HEK293 (cell line): ENCODE results near the gene EDN1.

Experiments
- BCL11A ChIP-seq: fragments of 450-650 bp; formaldehyde crosslinking; IDR thresholded peaks from 2 replicates; pipeline ENCODE4 v1.5.1; 2016; ENCODE audit warnings: low read depth, missing biosample characterization, missing genetic modification characterization
- YY1 ChIP-seq: fragments of 450-650 bp; formaldehyde crosslinking; IDR thresholded peaks from 2 replicates; pipeline ENCODE4 v1.5.1; 2018; ENCODE audit warnings: missing biosample characterization, missing genetic modification characterization
- ZNF121 ChIP-seq: fragments of 450-650 bp; formaldehyde crosslinking; IDR thresholded peaks from 2 replicates; pipeline ENCODE4 v1.5.1; 2016; ENCODE audit warnings: missing biosample characterization, missing genetic modification characterization
- ZNF138 ChIP-seq: fragments of 450-650 bp; formaldehyde crosslinking; IDR thresholded peaks from 2 replicates; pipeline ENCODE4 v1.5.1; 2016; ENCODE audit warnings: missing biosample characterization, missing genetic modification characterization, borderline replicate concordance
- ZNF169 ChIP-seq: fragments of 450-650 bp; formaldehyde crosslinking; IDR thresholded peaks from 2 replicates; pipeline ENCODE4 v1.5.1; 2016; ENCODE audit warnings: missing biosample characterization, missing genetic modification characterization
- ZNF184 ChIP-seq: fragments of 450-650 bp; IDR thresholded peaks from 2 replicates; pipeline ENCODE4 v1.5.1; 2018; ENCODE audit warnings: missing biosample characterization, mild to moderate bottlenecking, missing genetic modification characterization
- ZNF416 ChIP-seq: fragments of 450-650 bp; formaldehyde crosslinking; IDR thresholded peaks from 2 replicates; pipeline ENCODE4 v1.5.1; 2016; ENCODE audit warnings: missing biosample characterization, missing genetic modification characterization
- ZNF473 ChIP-seq: fragments of 450-650 bp; formaldehyde crosslinking; IDR thresholded peaks from 2 replicates; pipeline ENCODE4 v1.5.1; 2017; ENCODE audit warnings: missing biosample characterization, missing genetic modification characterization
- ZNF596 ChIP-seq: fragments of 450-650 bp; IDR thresholded peaks from 2 replicates; pipeline ENCODE4 v1.5.0; 2018; ENCODE audit warnings: missing biosample characterization, mild to moderate bottlenecking, missing genetic modification characterization, moderate library complexity
- TF ChIP-seq, protein P1 (sequence below): fragments of 450-650 bp; formaldehyde crosslinking; IDR thresholded peaks from 2 replicates; pipeline ENCODE4 v1.5.1; 2016; ENCODE audit warnings: missing biosample characterization, missing genetic modification characterization
- TF ChIP-seq, protein P2 (sequence below): IDR thresholded peaks from 2 replicates; pipeline ENCODE4 v1.6.1; 2011; ENCODE audit warnings: mild to moderate bottlenecking, low read depth, low read length, borderline replicate concordance
- TF ChIP-seq, protein P3 (sequence below): fragments of 450-650 bp; formaldehyde crosslinking; IDR thresholded peaks from 2 replicates; pipeline ENCODE4 v1.5.1; 2016; ENCODE audit warnings: missing biosample characterization, missing genetic modification characterization
- TF ChIP-seq, protein P4 (sequence below): fragments of 450-650 bp; formaldehyde crosslinking; conservative IDR thresholded peaks from 2 replicates; pipeline ENCODE4 v1.5.1; 2016; ENCODE audit warnings: low read depth, missing biosample characterization, missing genetic modification characterization

DNA sequence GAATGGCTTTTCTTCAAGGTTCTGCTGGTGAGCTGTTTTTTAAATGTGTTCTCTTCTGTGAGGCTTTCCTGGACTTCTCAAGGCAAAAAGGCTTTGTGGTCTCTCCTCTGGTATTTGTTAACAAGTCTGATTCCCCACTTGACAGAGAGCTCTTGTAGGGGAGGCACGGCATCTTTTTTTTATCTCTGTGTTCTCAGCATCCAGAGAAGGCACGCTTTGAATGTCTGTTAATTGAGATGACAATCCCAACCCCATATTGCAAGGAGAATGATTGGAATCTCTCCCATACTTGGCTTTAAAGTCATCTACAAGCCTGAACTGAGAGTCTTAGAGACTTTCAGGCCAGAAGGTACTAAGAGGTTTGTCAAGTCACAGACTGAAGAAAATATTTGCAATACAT lies 22.6 kb downstream of the EDN1 start:
- TF ChIP-seq, protein P1, sequence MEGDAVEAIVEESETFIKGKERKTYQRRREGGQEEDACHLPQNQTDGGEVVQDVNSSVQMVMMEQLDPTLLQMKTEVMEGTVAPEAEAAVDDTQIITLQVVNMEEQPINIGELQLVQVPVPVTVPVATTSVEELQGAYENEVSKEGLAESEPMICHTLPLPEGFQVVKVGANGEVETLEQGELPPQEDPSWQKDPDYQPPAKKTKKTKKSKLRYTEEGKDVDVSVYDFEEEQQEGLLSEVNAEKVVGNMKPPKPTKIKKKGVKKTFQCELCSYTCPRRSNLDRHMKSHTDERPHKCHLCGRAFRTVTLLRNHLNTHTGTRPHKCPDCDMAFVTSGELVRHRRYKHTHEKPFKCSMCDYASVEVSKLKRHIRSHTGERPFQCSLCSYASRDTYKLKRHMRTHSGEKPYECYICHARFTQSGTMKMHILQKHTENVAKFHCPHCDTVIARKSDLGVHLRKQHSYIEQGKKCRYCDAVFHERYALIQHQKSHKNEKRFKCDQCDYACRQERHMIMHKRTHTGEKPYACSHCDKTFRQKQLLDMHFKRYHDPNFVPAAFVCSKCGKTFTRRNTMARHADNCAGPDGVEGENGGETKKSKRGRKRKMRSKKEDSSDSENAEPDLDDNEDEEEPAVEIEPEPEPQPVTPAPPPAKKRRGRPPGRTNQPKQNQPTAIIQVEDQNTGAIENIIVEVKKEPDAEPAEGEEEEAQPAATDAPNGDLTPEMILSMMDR (tag by site-specific recombination), result no peak
- TF ChIP-seq, protein P2, sequence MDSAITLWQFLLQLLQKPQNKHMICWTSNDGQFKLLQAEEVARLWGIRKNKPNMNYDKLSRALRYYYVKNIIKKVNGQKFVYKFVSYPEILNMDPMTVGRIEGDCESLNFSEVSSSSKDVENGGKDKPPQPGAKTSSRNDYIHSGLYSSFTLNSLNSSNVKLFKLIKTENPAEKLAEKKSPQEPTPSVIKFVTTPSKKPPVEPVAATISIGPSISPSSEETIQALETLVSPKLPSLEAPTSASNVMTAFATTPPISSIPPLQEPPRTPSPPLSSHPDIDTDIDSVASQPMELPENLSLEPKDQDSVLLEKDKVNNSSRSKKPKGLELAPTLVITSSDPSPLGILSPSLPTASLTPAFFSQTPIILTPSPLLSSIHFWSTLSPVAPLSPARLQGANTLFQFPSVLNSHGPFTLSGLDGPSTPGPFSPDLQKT, result no peak
- TF ChIP-seq ZNF121 (tag by site-specific recombination) (no peak), ZNF184 (no peak), ZNF416 (tag by site-specific recombination) (no peak), ZNF473 (tag by site-specific recombination) (no peak), ZNF596 (no peak), ZNF169 (tag by site-specific recombination) (no peak), YY1 (tag by site-specific recombination) (no peak), ZNF138 (no peak), BCL11A (tag by site-specific recombination) (no peak)
- TF ChIP-seq, protein P3, sequence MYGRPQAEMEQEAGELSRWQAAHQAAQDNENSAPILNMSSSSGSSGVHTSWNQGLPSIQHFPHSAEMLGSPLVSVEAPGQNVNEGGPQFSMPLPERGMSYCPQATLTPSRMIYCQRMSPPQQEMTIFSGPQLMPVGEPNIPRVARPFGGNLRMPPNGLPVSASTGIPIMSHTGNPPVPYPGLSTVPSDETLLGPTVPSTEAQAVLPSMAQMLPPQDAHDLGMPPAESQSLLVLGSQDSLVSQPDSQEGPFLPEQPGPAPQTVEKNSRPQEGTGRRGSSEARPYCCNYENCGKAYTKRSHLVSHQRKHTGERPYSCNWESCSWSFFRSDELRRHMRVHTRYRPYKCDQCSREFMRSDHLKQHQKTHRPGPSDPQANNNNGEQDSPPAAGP (tag by site-specific recombination), result no peak
- TF ChIP-seq, protein P4, sequence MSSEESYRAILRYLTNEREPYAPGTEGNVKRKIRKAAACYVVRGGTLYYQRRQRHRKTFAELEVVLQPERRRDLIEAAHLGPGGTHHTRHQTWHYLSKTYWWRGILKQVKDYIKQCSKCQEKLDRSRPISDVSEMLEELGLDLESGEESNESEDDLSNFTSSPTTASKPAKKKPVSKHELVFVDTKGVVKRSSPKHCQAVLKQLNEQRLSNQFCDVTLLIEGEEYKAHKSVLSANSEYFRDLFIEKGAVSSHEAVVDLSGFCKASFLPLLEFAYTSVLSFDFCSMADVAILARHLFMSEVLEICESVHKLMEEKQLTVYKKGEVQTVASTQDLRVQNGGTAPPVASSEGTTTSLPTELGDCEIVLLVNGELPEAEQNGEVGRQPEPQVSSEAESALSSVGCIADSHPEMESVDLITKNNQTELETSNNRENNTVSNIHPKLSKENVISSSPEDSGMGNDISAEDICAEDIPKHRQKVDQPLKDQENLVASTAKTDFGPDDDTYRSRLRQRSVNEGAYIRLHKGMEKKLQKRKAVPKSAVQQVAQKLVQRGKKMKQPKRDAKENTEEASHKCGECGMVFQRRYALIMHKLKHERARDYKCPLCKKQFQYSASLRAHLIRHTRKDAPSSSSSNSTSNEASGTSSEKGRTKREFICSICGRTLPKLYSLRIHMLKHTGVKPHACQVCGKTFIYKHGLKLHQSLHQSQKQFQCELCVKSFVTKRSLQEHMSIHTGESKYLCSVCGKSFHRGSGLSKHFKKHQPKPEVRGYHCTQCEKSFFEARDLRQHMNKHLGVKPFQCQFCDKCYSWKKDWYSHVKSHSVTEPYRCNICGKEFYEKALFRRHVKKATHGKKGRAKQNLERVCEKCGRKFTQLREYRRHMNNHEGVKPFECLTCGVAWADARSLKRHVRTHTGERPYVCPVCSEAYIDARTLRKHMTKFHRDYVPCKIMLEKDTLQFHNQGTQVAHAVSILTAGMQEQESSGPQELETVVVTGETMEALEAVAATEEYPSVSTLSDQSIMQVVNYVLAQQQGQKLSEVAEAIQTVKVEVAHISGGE (tag by site-specific recombination), result no peak
